OCI-LY1 (cell line): ENCODE results near the gene LMBR1.

Experiments used
- EZH2 ChIP-seq: fragments of 200-600 bp; sonication (generic), shearing (Covaris generic); IDR thresholded peaks from 2 replicates; pipeline ENCODE4 v1.8.0; 2017; ENCODE audit warnings: borderline replicate concordance, mixed run types, mild to moderate bottlenecking, antibody characterized with exemption, low read length, moderate library complexity, mixed read lengths
- TF ChIP-seq, protein P1 (sequence below): fragments of 200-600 bp; sonication (generic), shearing (Covaris generic); IDR thresholded peaks from 2 replicates; pipeline ENCODE4 v1.5.1; 2017; ENCODE audit warnings: mild to moderate bottlenecking, antibody characterized with exemption, low read length, moderate library complexity, mixed read lengths

GRCh38 chr7:156638443-156639077, 254.4 kb downstream of the LMBR1 start:
- TF ChIP-seq, protein P1, sequence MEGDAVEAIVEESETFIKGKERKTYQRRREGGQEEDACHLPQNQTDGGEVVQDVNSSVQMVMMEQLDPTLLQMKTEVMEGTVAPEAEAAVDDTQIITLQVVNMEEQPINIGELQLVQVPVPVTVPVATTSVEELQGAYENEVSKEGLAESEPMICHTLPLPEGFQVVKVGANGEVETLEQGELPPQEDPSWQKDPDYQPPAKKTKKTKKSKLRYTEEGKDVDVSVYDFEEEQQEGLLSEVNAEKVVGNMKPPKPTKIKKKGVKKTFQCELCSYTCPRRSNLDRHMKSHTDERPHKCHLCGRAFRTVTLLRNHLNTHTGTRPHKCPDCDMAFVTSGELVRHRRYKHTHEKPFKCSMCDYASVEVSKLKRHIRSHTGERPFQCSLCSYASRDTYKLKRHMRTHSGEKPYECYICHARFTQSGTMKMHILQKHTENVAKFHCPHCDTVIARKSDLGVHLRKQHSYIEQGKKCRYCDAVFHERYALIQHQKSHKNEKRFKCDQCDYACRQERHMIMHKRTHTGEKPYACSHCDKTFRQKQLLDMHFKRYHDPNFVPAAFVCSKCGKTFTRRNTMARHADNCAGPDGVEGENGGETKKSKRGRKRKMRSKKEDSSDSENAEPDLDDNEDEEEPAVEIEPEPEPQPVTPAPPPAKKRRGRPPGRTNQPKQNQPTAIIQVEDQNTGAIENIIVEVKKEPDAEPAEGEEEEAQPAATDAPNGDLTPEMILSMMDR, result no peak
- TF ChIP-seq EZH2, result no peak
